Vagina (tissue), 2 donors: Measurements from ENCODE around the gene ANKRD39. TPM values are rescaled to one million over a fixed set of nuclear protein-coding genes. Genes with fewer than 3 reads are reported as not detected.
A peak's percentile ranks its signal among the peaks of the same experiment; 100 is the strongest.

Source experiments
- DNase-seq, 2 donors: peaks; one replicate each; pipeline ENCODE4 v3.0.0-alpha.2; 2017; ENCODE audit errors: extremely low spot score in 2 of 2
- H3K27ac ChIP-seq: fragments of 200-600 bp; sonication (generic); one replicate; pipeline ENCODE4 v1.5.1; 2019
- H3K27me3 ChIP-seq: fragments of 200-600 bp; sonication (generic); one replicate; pipeline ENCODE4 v1.5.1; 2019
- H3K36me3 ChIP-seq, 2 donors: fragments of 200-600 bp; sonication (generic); one replicate each; pipeline ENCODE4 v1.5.1; 2017 to 2019
- H3K4me1 ChIP-seq: fragments of 200-600 bp; sonication (generic); one replicate; pipeline ENCODE4 v1.5.1; 2019
- H3K4me3 ChIP-seq, 2 donors: fragments of 200-600 bp; sonication (generic); 1 replicate in 1 of 2; 2 replicates in 1 of 2; pipeline ENCODE4 v1.5.1; 2016 to 2019
- H3K9me3 ChIP-seq: fragments of 200-600 bp; sonication (generic); one replicate; pipeline ENCODE4 v1.5.1; 2019
- CTCF ChIP-seq, 3 experiments: fragments of 450-650 bp in 2 of 3; fragments of 200-600 bp in 1 of 3; sonication (generic) in 1 of 3; IDR thresholded peaks; one replicate each; pipeline ENCODE4 v1.5.1; 2017 to 2019; ENCODE audit warnings: antibody characterized with exemption in 3 of 3, mild to moderate bottlenecking in 2 of 3, moderate library complexity in 2 of 3
- POLR2A ChIP-seq, 2 donors: fragments of 450-650 bp; IDR thresholded peaks; one replicate each; pipeline ENCODE4 v1.6.1; 2017; ENCODE audit warnings: antibody characterized with exemption in 2 of 2, mild to moderate bottlenecking in 2 of 2, moderate library complexity in 2 of 2
- POLR2AphosphoS5 ChIP-seq, 2 donors: sonication (generic); formaldehyde crosslinking; IDR thresholded peaks; one replicate each; pipeline ENCODE4 v1.9.0; 2017; ENCODE audit warnings: antibody characterized with exemption in 2 of 2, mild to moderate bottlenecking in 2 of 2, low read depth in 1 of 2; ENCODE audit not compliant: insufficient read depth in 1 of 2
- intact Hi-C: fragments of 100-400 bp; cut with DNase I; formaldehyde crosslinking; loops from one replicate; pipeline ENCODE4 v1.15.1; 2023
- total RNA-seq: library from RNA; depleted of rRNA; stranded (reverse); fragments of >200 nt; gene quantifications from one replicate; pipeline ENCODE4 v1.2.3, GENCODE V29; 2016

Gene ANKRD39
- total RNA-seq, 1 donor from 2014 or later = 20.4 TPM

- Histone ChIP-seq H3K4me1 (peaks cover 49% of the 10 kb centered on the region), H3K4me3 (peak overlapping the region; percentile 63 to 87), H3K9me3 (no peaks in the 10 kb centered on the region), H3K27me3 (no peaks in the 10 kb centered on the region), H3K36me3 (peaks cover 0 to 41% of the 10 kb centered on the region in 2 donors), H3K27ac (peak overlapping the region; percentile 79)
- TF ChIP-seq CTCF (IDR thresholded peaks at IDR 0.05) = no peak
- no peak for TF ChIP-seq POLR2A (IDR thresholded peaks at IDR 0.05)
- no peak for TF ChIP-seq POLR2AphosphoS5 (IDR thresholded peaks at IDR 0.05; ENCODE audit: insufficient read depth in 1 of 2, low read depth in 1 of 2)
- intact Hi-C loops = loop anchor here (10.0 kb wide), 1 partner anchor 222 kb away; the partner anchor contains the start of gene KANSL3
- DNase-seq = no peak
Observed at GRCh38 chr2:96856776-96857666, 795 bp downstream of the ANKRD39 start.

DNA sequence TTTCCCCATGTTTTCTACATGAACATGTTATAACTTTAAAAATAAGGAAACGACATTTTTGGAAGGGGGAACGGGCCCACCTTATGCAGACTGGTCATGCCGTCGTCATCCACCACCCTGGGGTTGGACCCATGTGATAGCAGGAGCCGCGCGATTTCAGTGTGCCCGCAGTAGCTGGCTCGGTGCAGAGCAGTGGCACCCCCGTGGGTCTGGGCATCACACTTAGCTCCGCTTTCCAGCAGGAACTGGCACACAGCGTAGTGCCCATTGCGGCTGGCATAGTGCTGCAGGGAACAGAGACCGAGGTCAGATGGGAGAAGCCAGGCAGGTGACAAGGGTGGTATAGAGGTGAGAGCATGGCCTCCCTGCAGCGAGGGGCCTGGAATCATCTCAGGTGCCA is 4.5 kb downstream of the ANKRD39 start:
- peaks cover 0 to 55% of the 10 kb centered on the region in 2 donors for H3K36me3 ChIP-seq
- H3K4me1 ChIP-seq = peaks cover 22% of the 10 kb centered on the region
- no peak overlapping the region for H3K4me3 ChIP-seq
- no peak for DNase-seq
- H3K9me3 ChIP-seq = no peaks in the 10 kb centered on the region
- no peaks in the 10 kb centered on the region for H3K27me3 ChIP-seq
- TF ChIP-seq POLR2A (IDR thresholded peaks at IDR 0.05) = no peak
- no peak for TF ChIP-seq CTCF (IDR thresholded peaks at IDR 0.05)
- no peak for TF ChIP-seq POLR2AphosphoS5 (IDR thresholded peaks at IDR 0.05; ENCODE audit: insufficient read depth in 1 of 2, low read depth in 1 of 2)
- H3K27ac ChIP-seq = no peak overlapping the region
- intact Hi-C loops = loop anchor here (10.0 kb wide), 1 partner anchor 219 kb away; the partner anchor contains the start of gene KANSL3

- intact Hi-C loops = loop anchor here (10.0 kb wide), 1 partner anchor 218 kb away; the partner anchor contains the start of gene KANSL3
- H3K36me3 ChIP-seq = peaks cover 0 to 62% of the 10 kb centered on the region in 2 donors
- H3K4me3 ChIP-seq = no peak overlapping the region
- peaks cover 22% of the 10 kb centered on the region for H3K4me1 ChIP-seq
- TF ChIP-seq POLR2A (IDR thresholded peaks at IDR 0.05) = no peak
- TF ChIP-seq CTCF (IDR thresholded peaks at IDR 0.05) = no peak
- TF ChIP-seq POLR2AphosphoS5 (IDR thresholded peaks at IDR 0.05; ENCODE audit: insufficient read depth in 1 of 2, low read depth in 1 of 2) = no peak
- no peak for DNase-seq
- no peaks in the 10 kb centered on the region for H3K9me3 ChIP-seq
- H3K27me3 ChIP-seq = no peaks in the 10 kb centered on the region
- H3K27ac ChIP-seq = no peak overlapping the region
Observed at GRCh38 chr2:96852667-96853066, 5.1 kb downstream of the ANKRD39 start.

DNA sequence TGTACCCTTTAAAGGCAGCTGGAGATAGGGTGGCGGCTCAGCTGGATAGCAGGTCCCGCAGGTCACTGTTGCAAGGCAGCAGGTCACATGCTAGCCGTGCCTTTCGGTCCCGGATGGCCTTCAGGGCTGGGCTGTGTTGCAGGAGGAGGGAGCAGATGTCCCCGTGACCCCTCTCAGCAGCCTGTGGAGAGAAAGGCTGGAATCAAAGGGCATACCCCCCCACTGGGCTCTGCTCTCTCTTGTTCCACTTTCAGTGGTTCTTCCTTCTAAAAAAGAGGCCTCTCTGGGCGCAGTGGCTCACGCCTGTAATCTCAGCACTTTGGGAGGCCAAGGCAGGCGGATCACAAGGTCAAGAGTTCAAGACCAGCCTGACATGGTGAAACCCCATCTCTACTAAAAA is 9.6 kb downstream of the ANKRD39 start:
- DNase-seq = no peak
- Histone ChIP-seq H3K27me3 (no peaks in the 10 kb centered on the region), H3K27ac (no peak overlapping the region), H3K9me3 (no peaks in the 10 kb centered on the region), H3K4me1 (no peaks in the 10 kb centered on the region), H3K4me3 (no peak overlapping the region), H3K36me3 (peaks cover 0 to 51% of the 10 kb centered on the region in 2 donors)
- no peak for TF ChIP-seq CTCF (IDR thresholded peaks at IDR 0.05)
- no peak for TF ChIP-seq POLR2A (IDR thresholded peaks at IDR 0.05)
- no peak for TF ChIP-seq POLR2AphosphoS5 (IDR thresholded peaks at IDR 0.05; ENCODE audit: insufficient read depth in 1 of 2, low read depth in 1 of 2)
- intact Hi-C loops = no loop called here

DNA sequence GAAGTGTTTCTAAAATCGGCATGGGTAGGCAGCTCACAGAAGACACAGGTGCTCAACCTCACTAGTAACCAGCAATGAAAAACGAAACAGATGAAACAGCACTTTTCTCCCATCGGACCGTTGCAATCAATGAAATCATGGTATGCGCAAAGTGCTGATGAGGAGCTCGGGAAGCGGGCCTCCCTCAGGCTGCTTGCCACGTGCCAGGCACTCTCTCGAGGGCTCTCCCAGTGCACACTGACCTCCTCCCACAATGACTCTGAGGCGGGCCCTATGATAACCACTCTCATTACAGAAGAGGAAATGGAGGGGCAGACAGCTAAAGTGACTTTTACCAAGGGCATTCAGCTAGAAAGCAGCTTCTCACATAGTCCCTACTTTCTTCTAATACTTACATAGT is 10.2 kb downstream of the ANKRD39 start:
- DNase-seq = no peak
- Histone ChIP-seq H3K4me1 (no peaks in the 10 kb centered on the region), H3K27ac (no peak overlapping the region), H3K4me3 (no peak overlapping the region), H3K9me3 (no peaks in the 10 kb centered on the region), H3K27me3 (no peaks in the 10 kb centered on the region), H3K36me3 (peaks cover 0 to 44% of the 10 kb centered on the region in 2 donors)
- intact Hi-C loops = no loop called here
- no peak for TF ChIP-seq POLR2A (IDR thresholded peaks at IDR 0.05)
